ENCODE results near the gene MVP. TPM values are rescaled to one million over a fixed set of nuclear protein-coding genes. Genes with fewer than 3 reads are reported as not detected.
A peak's percentile ranks its signal among the peaks of the same experiment; 100 is the strongest.
"Not testable (repeated sequence)": the region's sequence is repeated elsewhere in the genome, so short reads cannot be mapped to it uniquely, and the experiment has no call there.

Gene MVP
- total RNA-seq, 2 experiments from 2014 or later = 6.3 to 6.8 TPM

- TF ChIP-seq CTCF (conservative IDR thresholded peaks at IDR 0.05; ENCODE audit: low read length) (no peak; the same call in 1 of the 2 replicates), EZH2phosphoT487 (IDR thresholded peaks at IDR 0.05; ENCODE audit: borderline replicate concordance, low read depth, low read length) (no peak)
- Histone ChIP-seq H3K4me3 (ENCODE audit: low read depth, low read length, poor library complexity, severe bottlenecking) (no peak overlapping the region), H3K4me1 (ENCODE audit: insufficient read depth, low read length, poor library complexity, severe bottlenecking) (peaks cover 15% of the 10 kb centered on the region), H3K9me3 (ENCODE audit: low read length) (no peaks in the 10 kb centered on the region), H4K20me1 (ENCODE audit: insufficient read depth, low read length) (no peaks in the 10 kb centered on the region), H3K9me2 (ENCODE audit: insufficient read depth, low read length) (no peaks in the 10 kb centered on the region), H3K36me3 (ENCODE audit: insufficient read depth, low read length) (peaks cover 18% of the 10 kb centered on the region; the same call in 1 of the 2 replicates), H2AFZ (ENCODE audit: low read length) (peak overlapping the region; percentile 53), H3K79me2 (ENCODE audit: insufficient read depth, low read depth, low read length) (peaks cover 8% of the 10 kb centered on the region; the same call in 1 of the 2 replicates), H3K27ac (ENCODE audit: low read depth, low read length, poor library complexity, severe bottlenecking) (no peak overlapping the region), H3K4me2 (ENCODE audit: low read length) (peak overlapping the region; percentile 40)
- intact Hi-C loops (cut with micrococcal nuclease; ENCODE audit: unreplicated experiment) = loop anchor here (1.0 to 5.0 kb wide), 3 partner anchors 58 to 159 kb away; partner anchors contain the start of genes C16orf92 and INO80E
- ChIA-PET CTCF (ENCODE audit: unreplicated experiment) (no interaction called here), POLR2A (no interaction called here)
- DNase-seq (ENCODE audit: low spot score) = no peak
- BruUV-seq (replicated peaks) = no TSS peak
These were observed 43.4 kb downstream of the MVP start for GRCh38 chr16:29863669-29863984.

GRCh38 chr16:29864205-29864604, 43.9 kb downstream of the MVP start:
- TF ChIP-seq CTCF (conservative IDR thresholded peaks at IDR 0.05; ENCODE audit: low read length) (no peak), EZH2phosphoT487 (IDR thresholded peaks at IDR 0.05; ENCODE audit: borderline replicate concordance, low read depth, low read length) (no peak)
- Histone ChIP-seq H3K27ac (ENCODE audit: low read depth, low read length, poor library complexity, severe bottlenecking) (no peak overlapping the region), H3K4me2 (ENCODE audit: low read length) (no peak overlapping the region), H3K36me3 (ENCODE audit: insufficient read depth, low read length) (peaks cover 12% of the 10 kb centered on the region; the same call in 1 of the 2 replicates), H2AFZ (ENCODE audit: low read length) (no peak overlapping the region; the same call in 1 of the 2 replicates), H4K20me1 (ENCODE audit: insufficient read depth, low read length) (no peaks in the 10 kb centered on the region), H3K9me3 (ENCODE audit: low read length) (no peaks in the 10 kb centered on the region), H3K79me2 (ENCODE audit: insufficient read depth, low read depth, low read length) (peaks cover 8% of the 10 kb centered on the region; the same call in 1 of the 2 replicates), H3K4me3 (ENCODE audit: low read depth, low read length, poor library complexity, severe bottlenecking) (no peak overlapping the region), H3K9me2 (ENCODE audit: insufficient read depth, low read length) (no peaks in the 10 kb centered on the region), H3K4me1 (ENCODE audit: insufficient read depth, low read length, poor library complexity, severe bottlenecking) (peaks cover 15% of the 10 kb centered on the region)
- no peak for DNase-seq (ENCODE audit: low spot score)
- ChIA-PET POLR2A (interaction anchor here (0.6 to 0.7 kb wide), 2 partner anchors 16 to 80 kb away, joined by 3 read pairs; no protein-coding TSS in a partner anchor), CTCF (ENCODE audit: unreplicated experiment) (interaction anchor here (1.1 kb wide), 1 partner anchor 180 kb away, joined by 7 read pairs; no protein-coding TSS in a partner anchor)
- no TSS peak for BruUV-seq (replicated peaks)
- intact Hi-C loops (cut with micrococcal nuclease; ENCODE audit: unreplicated experiment) = loop anchor here (5.0 kb wide), 1 partner anchor 158 kb away; the partner anchor contains the start of gene C16orf92

GRCh38 chr16:29868396-29869009, 48.2 kb downstream of the MVP start:
- no peak for TF ChIP-seq CTCF (conservative IDR thresholded peaks at IDR 0.05; ENCODE audit: low read length)
- no peak for TF ChIP-seq EZH2phosphoT487 (IDR thresholded peaks at IDR 0.05; ENCODE audit: borderline replicate concordance, low read depth, low read length)
- Histone ChIP-seq H3K4me3 (ENCODE audit: low read depth, low read length, poor library complexity, severe bottlenecking) (no peak overlapping the region), H3K9me3 (ENCODE audit: low read length) (no peaks in the 10 kb centered on the region), H3K27ac (ENCODE audit: low read depth, low read length, poor library complexity, severe bottlenecking) (no peak overlapping the region), H3K79me2 (ENCODE audit: insufficient read depth, low read depth, low read length) (no peaks in the 10 kb centered on the region), H2AFZ (ENCODE audit: low read length) (no peak overlapping the region), H3K9me2 (ENCODE audit: insufficient read depth, low read length) (no peaks in the 10 kb centered on the region), H3K4me2 (ENCODE audit: low read length) (no peak overlapping the region), H3K4me1 (ENCODE audit: insufficient read depth, low read length, poor library complexity, severe bottlenecking) (peaks cover 8% of the 10 kb centered on the region), H4K20me1 (ENCODE audit: insufficient read depth, low read length) (no peaks in the 10 kb centered on the region), H3K36me3 (ENCODE audit: insufficient read depth, low read length) (no peaks in the 10 kb centered on the region)
- CTCF ChIA-PET (ENCODE audit: unreplicated experiment) = no interaction called here
- intact Hi-C loops (cut with micrococcal nuclease; ENCODE audit: unreplicated experiment) = no loop called here
- BruUV-seq (replicated peaks) = no TSS peak
- DNase-seq (ENCODE audit: low spot score) = no peak
- POLR2A ChIA-PET = interaction anchor here (0.8 kb wide), 1 partner anchor 104 kb away, joined by 4 read pairs; no protein-coding TSS in a partner anchor

DNA sequence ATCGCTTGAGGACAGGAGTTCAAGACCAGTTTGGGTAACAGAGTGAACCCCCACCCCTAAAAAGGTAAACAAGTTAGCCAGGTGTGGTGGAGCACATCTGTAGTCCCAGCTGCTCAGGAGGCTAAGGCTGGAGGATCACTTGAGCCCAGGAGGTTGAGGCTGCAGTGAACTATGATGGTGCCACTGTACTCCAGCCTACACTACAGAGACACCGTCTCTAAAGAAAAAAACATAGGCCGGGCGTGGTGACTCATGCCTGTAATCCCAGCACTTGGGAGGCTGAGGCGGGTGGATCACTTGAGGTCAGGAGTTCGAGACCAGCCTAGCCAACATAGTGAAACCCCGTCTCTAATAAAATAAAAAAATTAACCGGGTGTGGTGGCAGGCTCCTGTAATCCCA, 48.8 kb downstream of the MVP start:
- H3K9me3 ChIP-seq (ENCODE audit: low read length); H3K4me3 ChIP-seq (ENCODE audit: low read depth, low read length, poor library complexity, severe bottlenecking); H3K79me2 ChIP-seq (ENCODE audit: insufficient read depth, low read depth, low read length); H3K9me2 ChIP-seq (ENCODE audit: insufficient read depth, low read length); H3K27ac ChIP-seq (ENCODE audit: low read depth, low read length, poor library complexity, severe bottlenecking); H3K4me1 ChIP-seq (ENCODE audit: insufficient read depth, low read length, poor library complexity, severe bottlenecking); H4K20me1 ChIP-seq (ENCODE audit: insufficient read depth, low read length); DNase-seq (ENCODE audit: low spot score); H3K36me3 ChIP-seq (ENCODE audit: insufficient read depth, low read length); H3K4me2 ChIP-seq (ENCODE audit: low read length); H2AFZ ChIP-seq (ENCODE audit: low read length); BruUV-seq (replicated peaks); intact Hi-C loops (cut with micrococcal nuclease; ENCODE audit: unreplicated experiment); CTCF ChIA-PET (ENCODE audit: unreplicated experiment): not testable (repeated sequence)
- POLR2A ChIA-PET = interaction anchor here (0.8 kb wide), 1 partner anchor 103 kb away, joined by 4 read pairs; no protein-coding TSS in a partner anchor

Measured in OCI-LY7 (cell line).